ENCODE results near the gene COX6A1. TPM values are rescaled to one million over a fixed set of nuclear protein-coding genes. Genes with fewer than 3 reads are reported as not detected.
A peak's percentile ranks its signal among the peaks of the same experiment; 100 is the strongest.
"Not testable (repeated sequence)": the region's sequence is repeated elsewhere in the genome, so short reads cannot be mapped to it uniquely, and the experiment has no call there.

The COX6A1 gene
- total RNA-seq, 1 donor from 2014 or later: 328 TPM

DNA sequence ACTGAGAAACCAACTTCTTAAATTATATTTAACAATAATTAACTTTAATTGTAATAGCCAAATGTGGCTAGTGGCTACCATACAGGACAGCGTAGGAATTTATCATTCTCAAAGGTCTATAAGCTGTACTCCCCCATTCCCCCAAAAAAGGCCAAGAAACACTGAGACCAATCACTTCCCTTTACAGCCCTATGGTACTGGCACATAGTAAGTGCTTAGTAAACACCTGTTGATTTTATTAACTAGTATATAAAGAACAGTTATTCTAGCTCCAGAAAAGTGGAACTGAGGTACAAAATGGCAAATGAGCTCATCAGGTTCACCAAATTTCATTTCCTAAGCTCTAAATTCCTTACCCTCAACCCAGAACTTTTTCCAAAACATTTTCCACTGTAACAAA is 37.7 kb downstream of the COX6A1 start:
- Mint-ChIP-seq H3K36me3 (ENCODE audit: low read depth) (no peaks in the 10 kb centered on the region), H3K27me3 (ENCODE audit: low read depth) (peaks cover 5% of the 10 kb centered on the region), H3K4me1 (ENCODE audit: low read depth) (peaks cover 23% of the 10 kb centered on the region), H3K27ac (no peak overlapping the region), H3K9me3 (no peaks in the 10 kb centered on the region), H3K4me3 (ENCODE audit: low read depth) (no peak overlapping the region)
- intact Hi-C loops (cut with micrococcal nuclease): no loop called here
- no peak for DNase-seq (ENCODE audit: low spot score)

DNA sequence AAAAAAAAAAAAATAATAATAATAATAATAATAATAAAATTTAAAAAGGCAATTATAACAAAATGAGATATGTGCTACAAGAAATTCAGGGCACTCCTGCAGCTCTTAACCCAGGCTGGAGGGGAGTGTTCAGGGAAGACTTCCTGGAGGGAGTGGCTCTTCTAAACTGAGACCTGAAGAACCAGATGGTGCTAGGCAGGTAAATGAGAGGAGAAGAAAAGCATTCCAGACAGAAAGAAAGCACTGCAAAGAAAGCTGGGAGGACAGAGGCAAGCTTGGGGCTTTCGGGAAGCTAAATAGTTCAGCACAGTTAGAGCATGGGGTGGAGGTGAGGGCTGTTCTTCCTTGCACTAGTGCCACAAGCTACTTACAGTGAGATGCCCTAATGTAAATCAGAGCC is 41.5 kb downstream of the COX6A1 start:
- intact Hi-C loops (cut with micrococcal nuclease): no loop called here
- peaks cover 4% of the 10 kb centered on the region for H3K27me3 Mint-ChIP-seq (ENCODE audit: low read depth)
- no peaks in the 10 kb centered on the region for H3K9me3 Mint-ChIP-seq
- no peaks in the 10 kb centered on the region for H3K36me3 Mint-ChIP-seq (ENCODE audit: low read depth)
- H3K4me1 Mint-ChIP-seq (ENCODE audit: low read depth): peaks cover 16% of the 10 kb centered on the region
- H3K27ac Mint-ChIP-seq: no peak overlapping the region
- DNase-seq (ENCODE audit: low spot score): no peak
- H3K4me3 Mint-ChIP-seq (ENCODE audit: low read depth): no peak overlapping the region

DNA sequence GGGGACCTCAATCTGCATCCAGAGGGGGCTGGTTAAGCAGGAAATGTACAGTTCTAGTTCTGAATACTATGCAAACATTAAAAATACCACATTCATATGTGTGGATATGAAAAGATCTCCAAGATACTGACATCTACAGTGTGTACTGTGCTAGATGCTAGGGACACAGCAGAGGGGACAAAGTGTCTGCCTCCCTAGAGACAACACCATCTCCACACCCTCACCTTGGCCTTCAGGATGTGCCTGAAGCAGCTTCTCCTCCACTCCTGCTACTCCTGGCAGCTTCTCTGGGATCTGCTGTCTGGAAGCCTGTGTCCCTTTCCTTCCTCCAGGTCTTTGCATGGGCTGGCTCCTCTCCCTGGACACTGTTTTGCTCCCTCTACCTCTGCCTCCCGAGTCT is 42.3 kb downstream of the COX6A1 start:
- intact Hi-C loops (cut with micrococcal nuclease): no loop called here
- Mint-ChIP-seq H3K27me3 (ENCODE audit: low read depth) (no peaks in the 10 kb centered on the region), H3K36me3 (ENCODE audit: low read depth) (no peaks in the 10 kb centered on the region), H3K9me3 (no peaks in the 10 kb centered on the region), H3K27ac (no peak overlapping the region), H3K4me1 (ENCODE audit: low read depth) (peaks cover 12% of the 10 kb centered on the region), H3K4me3 (ENCODE audit: low read depth) (no peak overlapping the region)
- DNase-seq (ENCODE audit: low spot score): no peak

DNA sequence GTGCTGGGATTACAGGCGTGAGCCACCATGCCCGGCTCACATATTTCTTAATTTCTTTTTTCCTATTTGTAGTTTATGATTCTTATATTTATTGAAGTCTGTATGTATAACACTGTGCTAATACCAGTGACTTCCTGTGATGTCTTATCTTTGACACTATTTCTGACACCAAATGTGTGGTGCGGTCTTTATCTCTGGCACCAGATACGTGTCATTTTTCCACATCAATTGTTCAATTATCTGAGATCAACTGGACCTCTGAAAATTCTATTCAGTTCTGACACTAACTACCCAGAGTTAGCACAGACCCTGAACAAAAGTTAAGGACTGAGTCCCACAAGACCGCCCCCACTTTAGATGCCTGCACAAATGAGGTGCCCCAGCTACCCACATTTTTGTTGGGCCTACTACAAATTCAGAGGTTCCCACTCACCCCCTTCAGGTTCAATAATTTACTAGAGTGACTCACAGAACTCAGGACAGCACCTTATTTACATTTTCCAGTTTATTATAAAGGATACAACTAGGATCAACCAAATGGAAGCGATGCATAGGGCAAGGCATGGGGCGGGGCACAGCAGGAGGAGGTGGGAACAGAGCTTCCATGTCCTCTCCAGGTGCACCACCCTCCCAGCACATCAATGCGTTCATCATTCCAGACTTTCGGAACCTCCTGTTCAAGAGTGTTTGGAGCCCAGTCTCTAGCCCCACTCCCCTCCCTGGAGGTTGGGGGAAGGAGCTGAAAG is 43.3 kb downstream of the COX6A1 start:
- DNase-seq (ENCODE audit: low spot score): no peak
- Mint-ChIP-seq H3K4me3 (ENCODE audit: low read depth) (no peak overlapping the region), H3K9me3 (no peaks in the 10 kb centered on the region), H3K27ac (no peak overlapping the region), H3K27me3 (ENCODE audit: low read depth) (no peaks in the 10 kb centered on the region), H3K36me3 (ENCODE audit: low read depth) (no peaks in the 10 kb centered on the region), H3K4me1 (ENCODE audit: low read depth) (peaks cover 10% of the 10 kb centered on the region)
- intact Hi-C loops (cut with micrococcal nuclease): no loop called here

DNA sequence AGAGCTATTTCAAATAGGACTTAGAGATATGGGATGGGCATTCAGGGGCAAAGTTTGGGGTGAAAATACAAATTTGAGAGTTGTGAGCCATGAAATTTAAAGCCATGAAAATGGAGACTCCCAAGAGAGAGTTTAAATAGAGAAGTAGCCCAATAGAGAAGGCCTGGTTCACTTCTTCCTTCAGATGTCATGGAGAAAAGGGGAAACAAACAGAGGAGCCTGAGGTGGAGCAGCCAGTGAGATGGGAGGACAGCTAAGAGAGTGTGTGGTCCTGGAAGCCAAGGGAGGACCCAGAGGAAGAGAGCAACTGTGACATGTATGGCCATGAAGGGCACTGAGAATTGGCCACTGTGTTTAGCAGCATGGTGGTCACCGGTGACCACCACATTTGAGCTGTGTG is 45.7 kb downstream of the COX6A1 start:
- DNase-seq (ENCODE audit: low spot score): no peak
- no peaks in the 10 kb centered on the region for H3K9me3 Mint-ChIP-seq
- H3K36me3 Mint-ChIP-seq (ENCODE audit: low read depth): no peaks in the 10 kb centered on the region
- no peak overlapping the region for H3K4me3 Mint-ChIP-seq (ENCODE audit: low read depth)
- H3K27ac Mint-ChIP-seq: no peak overlapping the region
- peaks cover 10% of the 10 kb centered on the region for H3K4me1 Mint-ChIP-seq (ENCODE audit: low read depth)
- intact Hi-C loops (cut with micrococcal nuclease): no loop called here
- no peaks in the 10 kb centered on the region for H3K27me3 Mint-ChIP-seq (ENCODE audit: low read depth)

DNA sequence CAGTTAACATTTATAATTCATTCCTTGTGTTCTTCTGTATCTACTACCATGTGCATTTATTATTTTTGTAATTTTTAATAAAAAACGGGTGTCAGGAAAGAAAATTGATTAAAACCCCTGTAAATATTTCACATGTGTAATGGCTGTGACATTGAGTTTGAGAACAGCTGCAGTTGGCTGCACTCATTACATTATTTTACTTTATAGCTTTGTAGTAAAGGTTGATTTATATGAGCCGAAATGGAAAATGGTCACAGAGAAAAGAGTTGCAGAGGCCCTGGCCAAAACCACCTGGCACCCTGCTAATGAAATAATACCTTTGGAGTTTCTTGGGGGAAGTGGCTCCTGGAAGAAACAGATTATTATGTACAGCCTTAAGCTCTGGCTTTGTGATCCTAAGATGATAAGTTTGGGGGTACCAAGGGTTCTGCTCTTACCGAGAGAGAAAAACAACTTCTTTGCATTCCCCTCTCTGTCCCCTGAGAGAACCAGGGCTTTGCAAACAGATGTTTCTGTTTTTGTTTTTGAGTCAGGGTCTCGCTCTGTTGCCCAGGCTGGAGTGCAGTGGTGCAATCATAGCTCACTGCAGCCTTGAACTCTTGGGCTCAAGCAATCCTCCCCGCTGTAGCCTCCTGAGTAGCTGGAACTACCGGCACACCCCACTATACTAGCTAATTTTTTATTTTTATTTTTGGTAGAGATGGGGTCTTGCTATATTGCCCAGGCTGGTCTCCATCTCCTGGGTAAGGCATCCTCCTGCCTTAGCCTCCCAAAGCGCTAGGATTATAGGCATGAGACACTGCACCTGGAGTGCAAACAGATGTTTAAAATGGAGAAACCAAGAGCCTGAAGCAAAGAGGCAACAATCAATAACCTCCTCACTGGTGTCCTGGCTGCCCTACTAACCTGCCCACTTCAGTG is 48.3 kb downstream of the COX6A1 start:
- Mint-ChIP-seq H3K4me1 (ENCODE audit: low read depth) (peaks cover 1% of the 10 kb centered on the region), H3K27ac (no peak overlapping the region), H3K4me3 (ENCODE audit: low read depth) (no peak overlapping the region), H3K9me3 (no peaks in the 10 kb centered on the region), H3K27me3 (ENCODE audit: low read depth) (no peaks in the 10 kb centered on the region), H3K36me3 (ENCODE audit: low read depth) (no peaks in the 10 kb centered on the region)
- intact Hi-C loops (cut with micrococcal nuclease): no loop called here
- DNase-seq (ENCODE audit: low spot score): no peak

DNA sequence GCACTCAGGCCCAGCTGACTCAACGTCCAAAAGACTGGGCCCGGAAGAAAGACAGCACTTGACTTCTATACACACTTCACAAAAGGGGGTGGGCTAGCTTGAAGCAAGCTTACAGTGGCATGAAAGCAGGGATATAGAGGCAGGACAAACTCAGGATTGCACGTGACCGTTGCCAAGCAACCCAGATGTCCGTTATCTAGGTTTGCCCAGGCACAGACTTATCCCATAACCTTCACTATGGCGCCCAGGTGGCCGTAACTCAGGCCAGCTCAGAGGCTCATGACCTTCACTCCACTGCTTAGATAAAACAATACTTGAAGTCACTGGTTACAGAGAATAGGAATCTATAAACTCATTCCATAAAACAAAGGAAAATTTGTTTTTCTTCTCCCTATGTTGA is 49.6 kb downstream of the COX6A1 start:
- not testable (repeated sequence) for H3K27ac Mint-ChIP-seq

DNA sequence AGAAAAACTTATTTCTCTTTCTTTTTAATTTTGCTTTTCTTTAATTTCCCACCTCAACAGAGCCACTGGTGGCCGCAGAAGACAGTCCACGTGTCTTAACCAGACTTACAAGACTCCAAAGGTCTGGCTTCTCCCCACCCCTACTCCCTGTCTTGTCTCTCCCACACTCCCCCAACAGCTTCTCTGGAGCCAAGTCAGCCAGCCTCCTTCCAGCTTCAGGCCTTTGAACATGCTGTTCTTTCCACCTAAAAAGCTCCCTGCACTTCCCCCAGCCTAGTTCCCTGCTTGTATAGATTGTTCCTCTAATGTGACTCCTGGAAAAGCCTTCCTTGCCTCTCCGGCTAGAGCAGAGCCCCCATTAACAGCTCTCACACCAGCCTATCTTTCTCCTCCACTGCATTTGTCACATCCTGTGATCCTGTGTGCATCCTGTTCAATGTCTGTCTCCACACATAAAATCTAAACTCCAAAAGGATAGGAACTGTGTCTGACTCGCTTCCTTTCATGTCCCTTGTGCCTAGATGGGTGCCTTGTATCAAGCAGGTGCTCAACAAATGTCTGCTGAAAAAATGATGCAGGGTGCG is 50.2 kb downstream of the COX6A1 start:
- Mint-ChIP-seq H3K4me3 (ENCODE audit: low read depth) (no peak overlapping the region), H3K27me3 (ENCODE audit: low read depth) (no peaks in the 10 kb centered on the region), H3K36me3 (ENCODE audit: low read depth) (no peaks in the 10 kb centered on the region), H3K9me3 (no peaks in the 10 kb centered on the region), H3K4me1 (ENCODE audit: low read depth) (no peaks in the 10 kb centered on the region), H3K27ac (peak overlapping the region; percentile 18)
- no peak for DNase-seq (ENCODE audit: low spot score)
- intact Hi-C loops (cut with micrococcal nuclease): no loop called here

More for the DNA sequence above, 49.6 kb downstream of the COX6A1 start:
- H3K4me3 Mint-ChIP-seq (ENCODE audit: low read depth); DNase-seq (ENCODE audit: low spot score); H3K27me3 Mint-ChIP-seq (ENCODE audit: low read depth); H3K4me1 Mint-ChIP-seq (ENCODE audit: low read depth); intact Hi-C loops (cut with micrococcal nuclease); H3K9me3 Mint-ChIP-seq; H3K36me3 Mint-ChIP-seq (ENCODE audit: low read depth): not testable (repeated sequence)

DNA sequence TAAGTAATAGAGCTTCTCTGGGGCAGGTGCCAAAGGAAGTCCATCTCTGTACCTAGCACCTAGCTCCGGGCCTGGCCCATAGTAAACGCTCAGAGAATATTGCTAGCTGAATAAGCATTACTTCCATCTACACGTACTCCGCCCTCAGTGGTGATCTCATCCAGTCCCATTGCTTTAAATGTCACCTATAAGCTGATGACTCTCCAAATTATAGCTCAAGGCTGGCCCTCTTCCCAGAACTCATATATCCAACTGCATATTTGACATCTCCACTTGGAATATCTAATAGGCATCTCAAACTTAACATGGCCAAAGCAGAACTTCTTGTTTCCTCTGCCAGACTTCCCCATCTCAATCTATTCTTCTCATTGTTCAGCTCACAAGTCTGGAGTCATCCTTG is 51.1 kb downstream of the COX6A1 start:
- Mint-ChIP-seq H3K4me1 (ENCODE audit: low read depth) (no peaks in the 10 kb centered on the region), H3K36me3 (ENCODE audit: low read depth) (no peaks in the 10 kb centered on the region), H3K4me3 (ENCODE audit: low read depth) (no peak overlapping the region), H3K9me3 (no peaks in the 10 kb centered on the region), H3K27me3 (ENCODE audit: low read depth) (no peaks in the 10 kb centered on the region), H3K27ac (no peak overlapping the region)
- no peak for DNase-seq (ENCODE audit: low spot score)
- intact Hi-C loops (cut with micrococcal nuclease): no loop called here

DNA sequence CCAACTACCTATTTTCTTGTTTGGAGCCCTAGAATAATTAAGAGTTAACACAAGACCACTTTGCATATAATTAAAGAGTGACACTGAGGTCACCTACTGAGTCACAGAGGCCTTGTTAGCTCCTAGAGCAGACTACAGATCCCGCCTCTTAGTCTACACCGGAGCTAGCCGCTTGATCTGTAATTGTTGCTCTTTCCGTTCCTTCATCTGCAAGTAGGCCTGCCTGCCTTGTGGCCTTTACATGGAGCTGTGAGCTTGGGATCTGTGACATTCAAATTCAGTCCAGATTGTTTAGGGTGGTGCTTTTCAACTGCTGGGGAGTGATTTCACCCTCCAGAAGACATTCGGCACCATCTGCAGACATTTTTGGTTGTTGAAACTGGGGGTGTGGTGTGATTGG is 52.4 kb downstream of the COX6A1 start:
- Mint-ChIP-seq H3K4me1 (ENCODE audit: low read depth) (peaks cover 5% of the 10 kb centered on the region), H3K27ac (no peak overlapping the region), H3K4me3 (ENCODE audit: low read depth) (no peak overlapping the region), H3K9me3 (no peaks in the 10 kb centered on the region), H3K36me3 (ENCODE audit: low read depth) (no peaks in the 10 kb centered on the region), H3K27me3 (ENCODE audit: low read depth) (no peaks in the 10 kb centered on the region)
- no peak for DNase-seq (ENCODE audit: low spot score)
- intact Hi-C loops (cut with micrococcal nuclease): no loop called here

Other genes with a start within 250 kb of the COX6A1 start
- gene GCN1, start 243.4 kb upstream of the COX6A1 start, total RNA-seq: 165 and 176 TPM in 2 replicates
- gene RPLP0, start 237.0 kb upstream of the COX6A1 start, total RNA-seq: 2,950 and 3,019 TPM in 2 replicates
- 44.4 and 45.4 TPM in 2 replicates for gene PXN, start 172.4 kb upstream of the COX6A1 start, total RNA-seq
- gene RNU4-2, start 146.2 kb upstream of the COX6A1 start, total RNA-seq: 5,714 and 6,075 TPM in 2 replicates
- 2,603 and 2,662 TPM in 2 replicates for gene RNU4-1, start 144.9 kb upstream of the COX6A1 start, total RNA-seq
- 2.0 and 2.2 TPM in 2 replicates for gene SIRT4, start 135.8 kb upstream of the COX6A1 start, total RNA-seq
- gene PLA2G1B, start 110.3 kb upstream of the COX6A1 start, total RNA-seq: not detected in 2 replicates
- gene MSI1, start 68.9 kb upstream of the COX6A1 start, total RNA-seq: 1.4 and 3.5 TPM in 2 replicates
- 36.8 TPM in 2 replicates for gene TRIAP1, start 8.3 kb downstream of the COX6A1 start, total RNA-seq
- 30.4 and 38.0 TPM in 2 replicates for gene GATC, start 8.3 kb downstream of the COX6A1 start, total RNA-seq
- gene SRSF9, start 31.6 kb downstream of the COX6A1 start, total RNA-seq: 248 and 251 TPM in 2 replicates
- 323 and 329 TPM in 2 replicates for gene DYNLL1, start 58.0 kb downstream of the COX6A1 start, total RNA-seq
- 29.3 and 29.9 TPM in 2 replicates for gene COQ5, start 91.0 kb downstream of the COX6A1 start, total RNA-seq
- 177 and 200 TPM in 2 replicates for gene RNF10, start 96.2 kb downstream of the COX6A1 start, total RNA-seq
- gene POP5, start 143.3 kb downstream of the COX6A1 start, total RNA-seq: 64.3 and 65.7 TPM in 2 replicates
- gene CABP1, start 202.5 kb downstream of the COX6A1 start, total RNA-seq: 0.27 and 0.41 TPM in 2 replicates
- gene MLEC, start 249.0 kb downstream of the COX6A1 start, total RNA-seq: 136 and 142 TPM in 2 replicates